Measurements from ENCODE around the gene CTTNBP2NL.
A peak's percentile ranks its signal among the peaks of the same experiment; 100 is the strongest.
"Not testable (repeated sequence)": the region's sequence is repeated elsewhere in the genome, so short reads cannot be mapped to it uniquely, and the experiment has no call there.

The CTTNBP2NL gene

DNA sequence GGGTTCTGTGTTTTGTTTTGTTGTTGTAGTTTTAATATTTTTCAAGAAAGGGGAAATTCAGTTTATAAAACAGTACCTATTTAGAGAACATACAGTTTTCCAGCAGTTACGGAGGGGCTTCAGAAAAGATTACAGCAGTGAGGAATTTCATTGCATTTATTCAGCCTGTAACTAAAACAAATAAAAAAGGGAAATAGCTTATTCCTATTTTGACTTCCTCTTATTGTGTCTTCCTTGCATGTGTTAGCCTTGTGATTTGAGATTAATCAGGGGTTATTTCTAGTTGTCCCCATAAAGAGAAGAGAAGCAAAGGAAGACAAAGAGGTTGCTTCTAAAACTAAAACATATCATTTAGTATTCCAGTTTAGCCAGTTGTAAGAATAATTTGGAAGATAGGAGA lies 35.0 kb downstream of the CTTNBP2NL start:
- DNase-seq: no peak

DNA sequence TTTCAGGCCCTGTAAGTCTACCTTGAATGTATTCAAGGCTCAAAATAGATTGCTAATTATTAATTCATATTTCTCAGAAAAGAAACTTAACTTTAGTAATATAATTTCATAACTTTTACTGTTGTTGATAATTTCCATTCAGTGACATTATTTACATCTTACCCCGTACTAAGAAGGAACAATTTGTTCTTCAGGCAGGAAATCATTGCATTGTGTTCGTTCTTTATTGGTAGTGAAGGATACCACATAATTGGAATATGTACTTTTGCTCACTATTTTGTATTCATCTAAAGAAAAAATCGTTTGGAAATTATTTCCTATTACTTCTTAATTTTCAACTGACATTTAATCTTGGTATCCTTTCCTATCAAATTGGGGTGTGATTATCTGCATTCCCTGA lies 39.4 kb downstream of the CTTNBP2NL start:
- DNase-seq: no peak

DNA sequence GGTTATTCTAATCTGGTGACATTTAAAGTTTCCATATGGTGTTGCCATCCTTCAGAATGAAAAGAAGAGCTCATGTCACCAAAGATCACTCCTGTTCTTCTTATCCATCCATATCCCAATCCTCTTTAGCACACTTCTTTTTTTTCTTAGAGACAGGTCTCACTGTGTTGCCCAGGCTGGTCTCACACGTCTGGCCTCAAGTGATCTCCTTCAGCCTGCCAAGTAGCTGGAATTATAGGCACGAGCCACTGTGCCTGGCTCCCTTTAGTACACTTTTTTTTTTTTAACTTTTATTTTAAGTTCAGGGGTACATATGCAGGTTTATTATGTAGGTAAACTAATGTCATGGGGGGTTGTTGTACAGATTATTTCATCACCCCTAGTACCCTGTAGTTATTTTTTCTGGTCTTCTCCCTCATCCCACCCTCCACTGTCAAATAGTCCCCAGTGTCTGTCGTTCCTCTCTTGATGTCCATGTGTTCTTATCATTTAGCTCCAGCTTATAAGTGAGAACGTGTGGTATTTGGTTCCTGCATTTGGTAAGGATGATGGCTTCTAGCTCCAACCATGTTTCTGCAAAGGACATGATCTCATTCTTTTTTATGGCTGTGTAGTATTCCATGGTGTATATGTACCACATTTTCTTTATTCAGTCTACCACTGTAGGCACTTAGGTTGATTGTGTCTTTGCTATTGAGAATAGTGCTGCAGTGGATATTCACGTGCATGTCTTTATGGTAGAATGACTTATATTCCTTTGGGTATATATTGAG lies 40.6 kb downstream of the CTTNBP2NL start:
- DNase-seq: no peak

DNA sequence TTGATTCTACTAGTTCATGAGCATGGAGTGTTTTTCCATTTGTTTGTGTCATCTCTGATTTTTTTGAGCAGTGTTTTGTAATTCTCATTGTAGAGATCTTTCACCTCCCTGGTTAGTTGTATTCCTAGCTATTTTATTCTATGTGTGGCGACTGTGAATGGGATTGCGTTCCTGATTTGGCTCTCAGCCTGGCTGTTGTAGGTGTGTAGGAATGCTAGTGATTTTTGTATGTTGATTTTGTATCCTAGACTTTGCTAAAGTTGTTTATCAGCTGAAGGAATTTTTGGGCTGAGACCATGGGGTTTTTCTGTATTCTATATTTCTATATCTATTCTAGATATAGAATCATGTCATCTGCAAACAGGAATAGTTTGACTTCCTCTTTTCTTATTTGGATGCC lies 42.1 kb downstream of the CTTNBP2NL start:
- not testable (repeated sequence) for DNase-seq

DNA sequence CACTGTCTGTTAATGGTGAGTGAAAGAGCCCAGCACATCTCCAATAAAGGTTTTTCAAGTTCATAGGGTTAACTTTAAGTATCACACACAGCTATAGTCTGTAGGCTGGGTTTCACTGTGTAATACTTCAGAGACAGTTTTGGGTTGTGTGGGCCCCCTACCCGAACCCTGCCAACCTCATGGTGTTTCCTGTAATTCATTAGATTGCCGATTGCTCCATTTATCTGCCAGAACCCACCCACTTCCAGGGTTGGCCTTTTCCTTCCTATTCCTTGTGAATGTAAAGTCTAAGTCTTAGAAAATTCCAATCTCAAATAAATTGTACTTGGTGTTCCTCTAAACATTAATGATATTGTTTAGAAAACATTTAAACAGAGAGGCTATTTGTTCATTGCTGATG lies 43.6 kb downstream of the CTTNBP2NL start:
- no peak for DNase-seq

DNA sequence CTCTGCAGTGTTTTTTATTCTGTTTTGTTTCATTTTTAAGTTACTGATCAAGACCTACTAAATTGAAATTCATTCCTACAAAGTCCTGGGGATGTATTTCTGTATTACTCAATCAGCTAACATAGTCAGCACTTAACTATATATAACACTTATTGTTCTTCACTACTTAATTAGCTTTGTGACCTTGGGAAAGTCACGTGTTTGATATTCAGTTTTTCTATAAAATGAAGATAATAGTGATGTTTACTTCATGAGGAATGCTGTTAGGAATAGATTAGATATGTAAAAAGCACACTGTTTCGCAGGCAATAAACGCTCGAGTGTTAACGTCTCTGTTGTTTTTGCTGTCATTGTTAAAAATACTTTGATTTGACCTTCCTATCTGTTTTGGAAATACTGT lies 44.6 kb downstream of the CTTNBP2NL start:
- DNase-seq: no peak

DNA sequence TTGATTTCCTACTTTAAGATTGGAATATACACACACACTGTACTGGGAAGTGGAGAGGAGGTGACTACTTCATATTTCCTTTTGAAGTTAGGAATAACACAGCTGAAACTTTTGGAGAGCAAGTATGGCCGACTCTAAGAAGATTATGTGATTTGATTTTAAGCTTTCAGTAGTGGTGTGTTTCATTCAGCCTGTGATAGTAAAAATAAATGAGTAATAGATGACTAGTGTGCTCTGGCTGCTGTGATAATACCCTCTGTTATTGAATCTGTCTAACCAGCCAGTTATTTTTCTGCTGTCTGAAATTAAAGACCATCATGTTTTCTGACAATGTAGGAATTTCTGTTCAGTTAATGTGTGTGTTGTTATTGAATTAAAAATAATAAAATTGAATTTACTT lies 48.3 kb downstream of the CTTNBP2NL start:
- DNase-seq: no peak

DNA sequence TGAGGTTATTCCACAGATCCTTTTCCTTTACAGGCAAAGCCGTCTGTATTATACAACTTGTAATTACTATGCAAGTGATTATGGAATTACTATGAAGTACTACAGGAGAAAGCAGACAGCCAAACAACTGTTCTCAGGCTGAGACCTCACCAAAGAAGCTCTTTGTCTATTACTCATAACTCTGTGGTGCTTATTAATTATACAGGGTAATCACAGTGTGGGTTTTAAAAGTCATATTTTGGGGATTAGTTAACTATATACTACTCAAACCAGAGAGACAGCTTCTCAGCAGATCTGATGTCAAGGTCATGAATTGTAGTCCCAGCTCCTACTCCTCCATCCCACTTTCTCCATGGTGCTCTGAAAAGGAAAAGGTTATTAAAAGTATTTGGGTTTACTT lies 49.6 kb downstream of the CTTNBP2NL start:
- no peak for DNase-seq

DNA sequence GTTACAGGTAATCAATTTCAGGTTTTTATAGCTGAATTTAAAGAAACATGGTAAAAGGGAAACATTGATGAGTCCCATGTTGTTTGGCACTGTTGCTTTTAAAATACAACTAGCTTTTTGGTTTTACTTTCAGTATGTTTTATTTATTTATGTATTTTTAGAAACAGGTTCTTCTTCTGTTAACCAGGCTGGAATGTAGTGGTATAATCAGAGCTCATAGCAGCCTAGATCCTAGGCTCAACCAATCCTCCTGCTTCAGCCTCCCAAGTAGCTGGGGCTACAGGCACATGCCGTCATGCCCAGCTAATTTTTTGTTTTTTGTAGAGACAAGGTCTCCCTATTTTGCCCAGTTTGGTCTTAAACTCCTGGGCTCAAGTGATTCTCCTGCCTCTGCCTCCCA lies 50.4 kb downstream of the CTTNBP2NL start:
- DNase-seq: no peak

DNA sequence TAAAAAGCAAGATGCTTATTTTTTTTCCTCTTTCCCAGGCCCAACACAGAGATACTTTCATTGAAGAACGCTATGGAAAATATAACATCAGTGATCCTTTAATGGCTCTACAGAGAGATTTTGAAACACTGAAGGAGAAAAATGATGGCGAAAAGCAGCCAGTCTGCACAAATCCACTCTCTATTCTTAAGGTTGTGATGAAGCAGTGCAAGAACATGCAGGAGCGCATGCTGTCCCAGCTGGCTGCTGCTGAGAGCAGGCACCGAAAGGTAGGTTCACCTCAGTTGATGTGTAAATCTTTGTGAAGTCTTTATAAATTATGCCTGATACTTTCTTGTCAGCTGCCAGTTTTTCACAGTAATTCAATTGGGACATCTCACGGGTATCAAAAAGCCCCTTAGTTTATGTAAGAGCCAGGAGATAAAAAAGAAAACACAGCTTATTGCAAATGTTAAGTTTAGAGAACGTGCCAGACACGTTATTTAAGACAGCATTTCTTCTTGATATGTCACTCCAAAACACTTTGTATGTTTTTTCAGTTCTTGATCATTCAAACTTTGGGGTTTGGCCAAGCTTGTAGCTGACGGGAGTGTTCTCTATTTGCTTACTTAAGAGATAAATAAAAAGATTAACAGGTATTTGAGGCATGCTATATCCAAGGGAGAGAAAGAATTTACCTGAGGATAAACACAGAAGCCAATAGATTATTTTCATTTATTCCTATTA lies 53.1 kb downstream of the CTTNBP2NL start:
- no peak for DNase-seq

DNA sequence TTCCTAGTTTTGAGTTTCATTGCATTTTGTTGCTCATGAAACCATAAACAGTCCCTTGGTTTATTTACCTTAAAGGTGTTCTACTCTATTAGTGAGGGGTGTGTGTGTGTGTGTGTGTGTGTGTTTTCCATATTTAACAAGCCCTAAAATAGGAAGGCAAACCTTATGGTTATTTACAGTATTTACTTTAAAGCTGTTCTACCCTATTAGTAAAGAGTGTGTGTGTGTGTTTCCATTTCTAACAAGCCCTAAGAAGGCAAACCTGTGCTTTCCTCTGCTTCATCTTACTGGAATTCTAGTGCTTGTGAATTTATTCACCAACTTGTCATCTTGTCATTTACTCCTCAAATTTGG lies 53.6 kb downstream of the CTTNBP2NL start:
- DNase-seq: no peak

DNA sequence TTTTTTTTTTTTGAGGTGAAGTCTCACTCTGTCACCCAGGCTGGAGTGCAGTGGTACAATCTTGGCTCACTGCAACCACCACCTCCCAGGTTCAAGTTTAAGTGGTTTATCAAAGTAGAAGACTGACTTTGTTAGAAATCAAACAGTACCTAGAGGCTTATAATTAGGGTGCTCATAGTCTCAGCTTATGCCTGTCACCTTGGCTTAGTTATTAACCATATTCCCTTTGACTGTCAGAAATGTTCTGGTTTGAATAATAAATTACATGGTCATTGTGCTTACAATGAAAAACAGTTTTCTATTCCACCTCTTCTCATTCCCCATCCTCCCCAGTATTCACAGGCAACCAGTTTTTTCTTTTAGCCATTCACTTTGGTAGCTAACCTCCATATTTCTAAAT lies 54.8 kb downstream of the CTTNBP2NL start:
- no peak for DNase-seq

DNA sequence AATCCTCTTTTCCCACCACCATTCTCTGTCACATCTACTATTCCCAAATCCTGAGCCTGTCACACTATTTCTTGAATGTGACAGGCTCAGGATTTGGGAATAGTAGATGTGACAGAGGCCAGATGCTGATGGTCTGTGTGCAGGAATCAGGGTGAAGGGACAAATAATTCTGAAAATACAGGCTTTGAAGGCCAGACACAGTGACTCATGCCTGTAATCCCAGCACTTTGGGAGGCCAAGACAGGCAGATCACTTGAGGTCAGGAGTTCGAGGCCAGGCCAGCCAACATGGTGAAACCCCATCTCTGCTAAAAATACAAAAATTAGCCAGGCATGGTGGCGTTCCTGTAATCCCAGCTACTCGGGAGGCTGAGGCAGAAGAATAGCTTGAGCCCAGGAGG lies 55.3 kb downstream of the CTTNBP2NL start:
- DNase-seq: not testable (repeated sequence)

DNA sequence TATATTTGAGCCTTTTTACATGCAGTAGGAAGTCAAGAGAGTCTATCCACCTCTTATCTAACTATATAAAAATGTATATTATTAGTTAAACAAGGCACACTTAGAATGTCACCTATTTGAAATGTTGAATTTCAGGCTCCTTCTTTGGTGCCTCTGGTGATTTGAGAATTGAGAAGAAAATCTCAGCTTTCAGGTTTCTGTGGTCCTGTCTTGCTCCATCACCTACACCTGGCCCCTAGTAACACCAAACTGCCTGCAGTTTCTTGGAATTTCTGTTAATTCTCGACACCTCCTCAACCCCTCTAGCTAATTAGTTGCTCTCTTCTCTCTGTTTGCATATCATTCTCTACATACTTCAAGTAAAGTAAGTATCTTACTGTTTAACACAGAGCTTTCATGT lies 57.9 kb downstream of the CTTNBP2NL start:
- DNase-seq: no peak

DNA sequence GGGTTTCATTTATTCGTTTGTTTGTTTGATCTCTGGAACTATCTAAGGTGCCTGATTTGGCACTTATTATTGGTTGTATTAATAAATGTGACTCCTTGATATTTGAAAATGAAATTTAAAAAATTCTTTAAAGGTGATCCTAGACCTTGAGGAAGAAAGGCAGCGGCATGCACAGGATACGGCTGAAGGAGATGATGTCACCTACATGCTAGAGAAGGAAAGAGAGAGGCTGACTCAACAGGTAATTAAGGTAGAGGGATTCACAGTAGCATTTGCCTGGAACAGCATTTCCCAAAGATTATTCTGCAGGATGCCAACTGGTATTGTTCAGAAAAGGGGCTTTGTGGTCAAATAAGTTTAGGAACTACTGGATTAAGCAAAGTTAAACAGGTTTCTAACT lies 58.3 kb downstream of the CTTNBP2NL start:
- DNase-seq: no peak

DNA sequence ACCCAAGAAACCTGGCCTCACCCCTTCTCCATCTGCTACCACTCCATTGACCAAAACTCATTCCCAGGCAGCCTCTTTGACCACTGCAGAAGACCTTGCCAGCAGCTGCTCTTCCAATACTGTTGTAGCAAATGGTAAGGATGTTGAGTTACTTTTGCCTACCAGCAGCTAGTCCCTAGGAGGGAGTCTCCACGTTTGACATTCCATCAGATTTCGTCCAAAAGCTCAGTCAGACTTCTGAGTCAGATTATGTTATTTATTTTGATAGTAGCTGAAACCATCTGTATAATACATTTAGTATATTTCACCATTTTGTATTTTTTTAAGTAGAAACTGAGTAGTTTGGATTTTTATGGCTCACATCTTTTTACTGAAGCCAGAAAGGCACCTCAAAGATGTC lies 61.2 kb downstream of the CTTNBP2NL start:
- no peak for DNase-seq

DNA sequence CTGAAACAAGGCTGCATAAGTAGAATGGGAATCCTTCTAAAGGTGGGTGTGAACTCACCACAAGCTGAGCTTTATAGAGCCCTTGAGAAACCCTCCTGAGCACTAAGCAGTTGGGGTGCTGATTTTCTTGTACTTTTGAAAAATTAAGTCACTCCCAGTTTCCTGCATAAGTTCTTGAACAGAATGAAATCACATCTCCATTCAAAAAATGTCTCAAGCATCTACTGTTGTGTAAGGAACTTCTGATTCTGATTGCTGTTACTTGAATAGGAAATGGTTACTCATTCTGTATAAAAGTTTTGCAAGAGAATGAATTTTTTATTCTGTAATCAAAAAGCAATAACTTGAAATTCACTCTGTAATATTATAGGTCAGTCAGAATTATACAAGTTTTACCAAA lies 61.9 kb downstream of the CTTNBP2NL start:
- DNase-seq: no peak

DNA sequence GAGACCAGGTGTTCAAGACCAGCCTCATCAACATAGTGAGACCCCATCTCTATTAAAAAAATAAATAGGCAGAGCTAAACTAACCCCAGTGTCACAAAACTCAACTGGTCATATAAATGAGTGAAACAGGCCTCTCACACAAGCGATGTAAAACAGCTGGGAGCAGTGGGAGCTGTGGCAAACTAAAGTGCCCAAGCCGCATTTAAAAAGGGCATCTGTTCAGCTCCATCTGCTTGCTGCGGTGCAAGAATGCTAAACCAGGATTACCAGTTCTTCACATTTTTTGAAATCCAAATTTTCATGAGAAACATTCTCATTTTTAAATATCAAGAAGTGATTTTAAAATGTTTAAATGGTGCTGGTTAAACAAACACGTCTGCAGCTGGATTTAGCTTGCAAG lies 62.7 kb downstream of the CTTNBP2NL start:
- no peak for DNase-seq

DNA sequence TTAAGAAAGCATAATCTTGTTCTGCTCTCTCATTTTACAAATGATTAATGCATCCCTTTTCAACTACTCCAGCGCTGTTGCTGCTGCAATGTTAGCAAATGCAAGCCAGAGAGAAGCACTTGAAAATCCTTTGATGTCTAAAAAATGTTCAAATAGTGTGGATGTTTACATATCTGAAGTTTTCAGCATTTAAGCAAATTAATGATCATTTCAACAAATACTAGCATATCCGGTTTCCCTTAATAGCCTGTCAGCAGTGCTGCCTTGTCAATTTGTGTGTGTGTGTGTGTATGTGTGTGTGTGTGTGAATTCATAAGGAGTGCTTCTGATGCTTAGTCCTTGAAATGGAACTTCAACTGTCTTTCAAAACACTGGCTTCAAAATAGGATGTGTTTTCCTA lies 64.6 kb downstream of the CTTNBP2NL start:
- no peak for DNase-seq

DNA sequence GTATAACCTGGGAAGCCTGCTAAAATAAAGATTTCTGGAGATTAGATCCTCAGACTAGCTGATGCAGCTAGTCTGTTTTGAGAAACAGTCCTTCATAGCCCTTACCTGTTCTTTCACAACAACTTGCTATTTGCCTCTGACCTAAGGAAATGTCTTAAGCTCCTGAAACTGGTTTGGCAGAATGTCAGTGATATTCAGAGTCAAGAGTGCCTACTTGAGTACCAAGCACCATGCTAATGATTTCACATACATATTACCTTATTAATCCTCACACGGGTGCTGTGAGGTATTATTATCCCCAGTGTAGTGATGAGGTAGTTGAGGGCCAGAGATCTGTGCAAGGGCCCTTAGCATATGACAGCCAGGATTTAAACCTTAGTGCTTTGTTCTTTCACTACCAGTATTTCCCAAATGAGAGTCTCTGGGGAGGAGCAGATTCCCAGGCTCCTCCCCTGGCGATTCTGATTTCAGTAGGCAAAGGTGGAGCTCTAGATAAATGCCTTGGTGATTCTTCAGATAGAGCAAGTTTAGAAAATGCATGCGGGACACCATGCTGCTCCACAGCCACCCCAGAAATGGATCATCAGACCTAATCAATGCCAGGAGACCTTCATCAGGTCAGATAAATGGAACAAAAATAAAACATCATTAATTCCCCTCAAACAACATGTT lies 65.3 kb downstream of the CTTNBP2NL start:
- DNase-seq: no peak

DNA sequence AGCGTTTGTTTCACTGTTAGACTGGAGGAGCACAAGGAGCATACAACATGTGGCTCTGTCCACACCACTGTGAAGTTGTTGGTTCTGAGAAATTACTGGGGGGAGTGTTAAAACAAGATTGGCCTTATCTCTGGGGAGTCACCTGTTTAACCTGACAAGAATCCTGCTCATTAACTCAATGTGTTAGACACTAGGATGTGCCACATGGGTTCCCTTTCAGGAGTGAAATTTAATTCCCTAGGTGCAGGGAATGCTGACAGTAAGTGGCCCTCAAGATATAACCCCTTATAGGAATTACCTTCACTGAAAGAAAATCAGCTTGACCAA lies 66.9 kb downstream of the CTTNBP2NL start:
- no peak for DNase-seq

DNA sequence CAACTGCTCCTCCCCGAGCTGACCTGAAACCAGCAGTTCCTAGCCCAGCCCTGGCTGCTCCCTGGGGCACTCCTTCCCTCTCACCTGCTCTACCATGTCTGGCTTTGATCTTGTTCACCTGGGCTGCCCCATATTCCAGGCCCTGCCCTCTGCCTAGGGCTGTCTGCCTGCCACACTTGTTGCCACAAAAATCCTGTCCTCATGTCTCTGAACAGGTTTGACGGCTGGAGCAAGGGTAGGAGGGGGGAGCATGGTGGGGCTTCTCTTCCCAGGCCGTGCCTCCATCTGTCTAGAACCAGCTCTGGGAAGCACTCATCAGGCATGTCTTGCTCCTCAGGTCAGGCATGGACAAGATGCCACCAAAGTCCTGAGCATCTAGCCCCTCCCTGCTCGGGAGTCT lies 68.5 kb downstream of the CTTNBP2NL start:
- DNase-seq: no peak

DNA sequence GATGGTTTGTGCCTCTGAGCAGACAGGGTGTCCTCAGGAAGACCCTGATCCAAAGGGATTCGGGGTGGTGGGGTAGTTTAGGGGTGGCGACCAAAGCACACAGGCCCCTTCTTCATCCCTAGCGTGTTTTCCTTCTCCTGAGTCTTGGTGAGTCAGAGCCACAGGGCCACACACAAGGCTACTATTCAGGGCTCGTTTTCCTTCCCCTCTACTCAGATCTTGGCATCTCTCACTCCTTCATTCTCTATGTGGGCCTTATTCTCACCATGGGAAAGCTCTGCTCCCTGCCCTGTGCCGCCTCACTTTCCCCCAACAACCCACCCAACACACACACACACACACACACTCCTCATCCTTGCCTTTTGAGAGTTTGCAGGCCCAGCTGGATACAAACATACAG lies 69.1 kb downstream of the CTTNBP2NL start:
- DNase-seq: no peak

DNA sequence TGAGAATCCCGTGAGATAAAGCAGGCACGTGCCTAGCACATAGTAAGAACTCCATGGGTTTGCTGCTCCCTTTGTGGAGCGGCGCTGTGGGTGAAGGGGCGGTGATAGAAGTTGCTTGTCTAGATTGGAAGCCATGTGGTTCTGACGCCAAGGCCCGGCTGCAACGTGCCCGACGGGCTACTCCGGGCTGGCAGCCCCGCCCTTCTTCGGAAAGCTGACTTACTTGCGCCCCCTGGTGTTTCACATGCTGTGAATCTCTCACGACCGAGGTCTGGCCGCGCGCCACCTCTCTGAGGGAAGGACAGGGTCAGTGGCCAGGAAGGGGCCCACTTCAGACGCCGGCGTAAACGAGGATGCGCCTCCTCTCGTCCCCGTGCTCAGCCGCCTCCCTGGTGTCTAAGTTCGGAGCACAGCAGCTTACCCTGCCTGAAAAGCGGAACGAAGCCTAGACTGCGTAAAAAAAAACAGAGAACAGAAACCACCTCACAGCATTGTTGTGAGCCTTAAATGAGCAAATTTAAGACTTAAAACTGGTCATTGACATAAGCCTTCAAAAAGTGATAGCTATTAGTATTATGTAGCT lies 70.2 kb downstream of the CTTNBP2NL start:
- DNase-seq: peak; percentile 88
